Hepatocyte (in vitro differentiated cells): ENCODE measurements around the gene CEBPB. TPM values are rescaled to one million over a fixed set of nuclear protein-coding genes. Genes with fewer than 3 reads are reported as not detected.

Experiments
- DNase-seq: peaks from one replicate; pipeline ENCODE4 v3.0.0-alpha.2; 2016; ENCODE audit warnings: low spot score
- H2AFZ ChIP-seq: fragments of 200-600 bp; sonication (generic); 2 replicates; pipeline ENCODE4 v1.6.0; 2016; ENCODE audit warnings: antibody characterized with exemption, mild to moderate bottlenecking
- H3K27ac ChIP-seq: fragments of 200-600 bp; sonication (generic); 2 replicates; pipeline ENCODE4 v1.5.1; 2016; ENCODE audit warnings: mild to moderate bottlenecking
- H3K27me3 ChIP-seq: fragments of 200-600 bp; sonication (generic); 2 replicates; pipeline ENCODE4 v1.6.1; 2016
- H3K36me3 ChIP-seq: fragments of 200-600 bp; sonication (generic); replicated peaks from 2 replicates; pipeline ENCODE4 v1.5.1; 2016; ENCODE audit warnings: low read depth; ENCODE audit not compliant: insufficient read depth
- H3K4me1 ChIP-seq: fragments of 200-600 bp; sonication (generic); 2 replicates; pipeline ENCODE4 v1.5.1; 2016; ENCODE audit warnings: mild to moderate bottlenecking, moderate library complexity; ENCODE audit not compliant: insufficient read depth
- H3K4me2 ChIP-seq: fragments of 200-600 bp; sonication (generic); 2 replicates; pipeline ENCODE4 v1.6.0; 2016
- H3K4me3 ChIP-seq: fragments of 200-600 bp; sonication (generic); 2 replicates; pipeline ENCODE4 v1.5.1; 2016; ENCODE audit warnings: mild to moderate bottlenecking
- H3K79me2 ChIP-seq: fragments of 200-600 bp; sonication (generic); 2 replicates; pipeline ENCODE4 v1.6.0; 2017; ENCODE audit warnings: mild to moderate bottlenecking
- H3K9me2 ChIP-seq: fragments of 200-600 bp; sonication (generic); replicated peaks from 2 replicates; pipeline ENCODE4 v1.6.0; 2017; ENCODE audit warnings: mild to moderate bottlenecking; ENCODE audit not compliant: insufficient read depth
- H3K9me3 ChIP-seq: fragments of 200-600 bp; sonication (generic); 2 replicates; pipeline ENCODE4 v1.5.1; 2016; ENCODE audit warnings: low read depth, mild to moderate bottlenecking
- H4K20me1 ChIP-seq: fragments of 200-600 bp; sonication (generic); 2 replicates; pipeline ENCODE4 v1.6.0; 2016; ENCODE audit warnings: mild to moderate bottlenecking; ENCODE audit not compliant: insufficient read depth, poor library complexity, severe bottlenecking
- EZH2 ChIP-seq: fragments of 200-600 bp; sonication (generic); IDR thresholded peaks from 2 replicates; pipeline ENCODE4 v1.6.1; 2016; ENCODE audit warnings: antibody characterized with exemption, mild to moderate bottlenecking, borderline replicate concordance
- EZH2phosphoT487 ChIP-seq: fragments of 200-600 bp; sonication (generic); IDR thresholded peaks from one replicate; pipeline ENCODE4 v1.6.1; 2018; ENCODE audit warnings: antibody characterized with exemption, mild to moderate bottlenecking, low read depth, moderate library complexity; ENCODE audit not compliant: unreplicated experiment, severe bottlenecking
- WGBS: methylation state at CpG from one replicate; pipeline ENCODE4 v1.1.6; 2016; ENCODE audit warnings: low lambda C conversion rate; ENCODE audit errors: missing lambda C conversion rate; 5-methylcytosine and 5-hydroxymethylcytosine counted together
- polyA plus RNA-seq: library from polyadenylated mRNA; unstranded; fragments of >200 nt; fragmentation: Nextera tagmentation; extraction: Ambion mirVana; gene quantifications from 2 replicates; pipeline ENCODE4 v1.2.1, GENCODE V29; 2016
- total RNA-seq: library from RNA; depleted of rRNA; stranded (reverse); fragments of >200 nt; gene quantifications from 2 replicates; pipeline ENCODE4 v1.2.3, GENCODE V29; 2014
- TF ChIP-seq, protein P1 (sequence below): fragments of 200-600 bp; sonication (generic); IDR thresholded peaks from 2 replicates; pipeline ENCODE4 v1.5.1; 2016; ENCODE audit warnings: antibody characterized with exemption, mild to moderate bottlenecking; ENCODE audit not compliant: poor library complexity

Gene CEBPB
- total and polyA plus RNA-seq, 2 experiments from 2014 or later, result 58.9 to 159 TPM

DNA sequence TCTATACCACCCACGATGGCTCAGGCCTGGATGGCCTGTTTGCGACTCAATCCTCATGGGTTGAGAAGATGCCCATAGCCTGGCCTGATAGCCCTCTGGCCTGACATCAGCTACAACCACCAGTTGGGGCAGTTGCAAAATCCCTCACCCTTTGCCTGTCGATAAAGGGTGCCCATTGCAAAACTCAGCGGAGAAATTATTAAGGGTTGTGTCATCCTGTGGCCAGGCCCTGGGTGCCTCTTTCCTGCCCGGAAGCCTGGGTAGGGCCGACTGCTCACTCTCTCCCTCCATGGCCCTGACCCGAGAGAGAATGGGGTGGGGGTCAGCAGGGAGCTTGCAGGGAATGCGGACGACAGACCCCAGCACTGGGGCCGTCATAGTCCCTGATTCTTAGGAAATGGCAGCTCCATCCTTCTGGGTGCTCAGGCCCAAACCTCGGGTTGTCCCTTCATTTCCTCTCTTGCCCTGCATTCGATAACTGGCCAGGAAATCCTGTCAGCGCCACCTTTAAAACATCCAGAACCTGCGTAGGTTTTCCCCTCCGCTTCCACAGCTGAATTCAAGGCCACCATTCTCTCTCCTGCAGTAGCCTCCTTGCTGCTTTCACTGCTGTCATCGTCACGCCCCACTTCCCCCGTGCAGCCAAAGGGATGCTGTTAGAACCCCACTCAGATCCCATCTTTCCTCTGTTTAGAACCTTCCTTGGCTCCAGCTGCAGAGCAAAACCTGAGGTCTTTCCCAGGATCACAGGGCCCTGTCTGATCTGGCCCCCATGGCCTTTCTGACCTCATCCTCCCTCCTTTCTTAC lies 31.1 kb downstream of the CEBPB start:
- 86% methylated on average over 18 of the region's 18 CpGs for WGBS
- Histone ChIP-seq H3K27ac (no peak overlapping the region), H3K4me2 (no peak overlapping the region), H3K4me3 (no peak overlapping the region), H3K9me2 (no peaks in the 10 kb centered on the region), H3K9me3 (no peaks in the 10 kb centered on the region), H3K4me1 (peaks cover 8% of the 10 kb centered on the region), H2AFZ (no peak overlapping the region), H3K79me2 (no peaks in the 10 kb centered on the region), H3K27me3 (no peaks in the 10 kb centered on the region), H4K20me1 (no peaks in the 10 kb centered on the region), H3K36me3 (no peaks in the 10 kb centered on the region)
- DNase-seq, result no peak
- TF ChIP-seq, protein P1, sequence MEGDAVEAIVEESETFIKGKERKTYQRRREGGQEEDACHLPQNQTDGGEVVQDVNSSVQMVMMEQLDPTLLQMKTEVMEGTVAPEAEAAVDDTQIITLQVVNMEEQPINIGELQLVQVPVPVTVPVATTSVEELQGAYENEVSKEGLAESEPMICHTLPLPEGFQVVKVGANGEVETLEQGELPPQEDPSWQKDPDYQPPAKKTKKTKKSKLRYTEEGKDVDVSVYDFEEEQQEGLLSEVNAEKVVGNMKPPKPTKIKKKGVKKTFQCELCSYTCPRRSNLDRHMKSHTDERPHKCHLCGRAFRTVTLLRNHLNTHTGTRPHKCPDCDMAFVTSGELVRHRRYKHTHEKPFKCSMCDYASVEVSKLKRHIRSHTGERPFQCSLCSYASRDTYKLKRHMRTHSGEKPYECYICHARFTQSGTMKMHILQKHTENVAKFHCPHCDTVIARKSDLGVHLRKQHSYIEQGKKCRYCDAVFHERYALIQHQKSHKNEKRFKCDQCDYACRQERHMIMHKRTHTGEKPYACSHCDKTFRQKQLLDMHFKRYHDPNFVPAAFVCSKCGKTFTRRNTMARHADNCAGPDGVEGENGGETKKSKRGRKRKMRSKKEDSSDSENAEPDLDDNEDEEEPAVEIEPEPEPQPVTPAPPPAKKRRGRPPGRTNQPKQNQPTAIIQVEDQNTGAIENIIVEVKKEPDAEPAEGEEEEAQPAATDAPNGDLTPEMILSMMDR, result no peak
- TF ChIP-seq EZH2phosphoT487 (no peak), EZH2 (no peak)

DNA sequence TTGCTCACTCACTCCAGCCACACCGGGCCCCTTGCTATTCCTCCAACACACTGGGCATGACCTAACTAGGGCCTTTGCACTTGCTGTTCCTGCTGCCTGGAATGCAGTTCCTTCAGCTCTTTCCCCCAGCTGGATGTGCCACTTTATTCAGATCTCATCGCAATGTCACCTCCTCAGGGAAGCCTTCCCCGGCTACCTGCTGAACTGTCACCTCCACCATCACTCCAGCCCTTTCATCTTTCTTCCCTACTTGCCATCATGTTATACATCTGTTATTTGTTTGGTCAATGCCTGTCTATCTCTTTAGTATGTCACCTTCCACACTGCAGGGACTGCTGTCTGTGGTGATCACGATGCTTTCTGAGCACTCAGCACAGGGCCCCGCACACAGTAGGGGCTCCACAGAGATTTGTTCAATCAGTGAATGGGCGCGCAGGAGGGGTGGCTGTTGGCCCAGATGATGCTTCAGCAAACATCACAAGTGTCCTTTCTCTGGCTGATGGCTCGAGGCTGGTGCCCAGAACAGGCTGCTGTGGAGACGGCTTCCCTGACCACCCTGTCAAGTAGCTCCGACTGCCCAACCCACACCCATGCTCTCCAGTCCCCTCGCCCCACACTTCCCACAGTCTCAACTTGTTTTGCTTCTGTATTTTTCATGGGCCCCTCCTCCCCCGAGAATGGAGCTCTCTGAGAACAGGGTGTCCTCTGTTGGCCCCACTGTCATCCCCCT lies 31.8 kb downstream of the CEBPB start:
- Histone ChIP-seq H3K27ac (no peak overlapping the region), H3K9me3 (no peaks in the 10 kb centered on the region), H3K79me2 (no peaks in the 10 kb centered on the region), H3K27me3 (no peaks in the 10 kb centered on the region), H3K36me3 (no peaks in the 10 kb centered on the region), H3K9me2 (no peaks in the 10 kb centered on the region), H2AFZ (no peak overlapping the region), H3K4me3 (no peak overlapping the region), H3K4me1 (no peaks in the 10 kb centered on the region), H4K20me1 (no peaks in the 10 kb centered on the region), H3K4me2 (no peak overlapping the region)
- DNase-seq, result no peak
- TF ChIP-seq, protein P1, result no peak
- TF ChIP-seq EZH2phosphoT487 (no peak), EZH2 (no peak)
- 92% methylated on average over 12 of the region's 12 CpGs for WGBS

DNA sequence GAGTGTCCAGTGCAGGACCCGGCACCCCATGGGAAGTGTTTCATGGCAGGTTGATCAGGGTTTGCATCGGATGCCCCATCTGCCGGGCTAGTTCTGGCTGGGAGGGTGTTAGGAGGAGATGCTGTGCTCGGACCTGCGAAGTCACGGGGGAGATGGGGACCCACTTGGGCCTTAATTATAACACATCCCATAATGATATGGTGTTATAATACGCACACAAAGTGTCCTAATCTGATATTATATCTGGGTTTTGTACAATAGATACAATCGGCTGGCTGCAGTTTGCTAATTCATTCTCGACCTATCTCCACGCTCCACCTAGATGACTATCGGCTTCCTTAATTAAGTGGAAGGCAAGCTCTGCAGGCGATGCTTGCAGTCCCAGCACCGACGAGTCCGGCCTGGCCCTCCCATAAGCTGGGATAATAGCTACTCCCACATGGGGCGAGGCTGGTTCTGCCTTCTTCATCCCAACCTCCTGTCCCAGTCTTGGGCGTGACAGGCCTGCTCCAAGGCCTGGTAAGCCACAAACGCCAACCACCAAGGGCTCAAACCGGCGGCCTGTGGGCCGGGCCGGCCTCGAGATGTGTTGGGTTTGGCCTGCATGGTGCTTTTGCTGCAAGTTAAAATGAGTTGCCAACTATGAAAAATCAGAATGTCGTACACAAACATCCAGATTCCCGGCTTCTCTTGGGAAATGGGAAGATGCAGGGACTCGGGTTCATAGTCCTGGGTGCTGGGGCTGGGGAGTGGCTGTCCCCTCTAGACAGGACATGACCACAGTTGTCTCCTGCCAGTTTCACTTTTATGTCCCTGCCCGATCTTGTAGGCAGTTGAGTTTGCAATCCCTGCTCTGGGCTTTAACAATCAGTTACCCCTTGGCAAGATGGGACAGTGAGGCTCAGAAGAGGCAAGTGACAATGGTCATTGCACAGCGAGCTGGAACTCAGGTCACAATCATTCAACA lies 32.7 kb downstream of the CEBPB start:
- no peak for DNase-seq
- H3K79me2 ChIP-seq, result no peaks in the 10 kb centered on the region
- H3K27me3 ChIP-seq, result no peaks in the 10 kb centered on the region
- H4K20me1 ChIP-seq, result no peaks in the 10 kb centered on the region
- no peaks in the 10 kb centered on the region for H3K4me1 ChIP-seq
- H3K9me2 ChIP-seq, result no peaks in the 10 kb centered on the region
- H3K36me3 ChIP-seq, result no peaks in the 10 kb centered on the region
- H3K27ac ChIP-seq, result no peak overlapping the region
- H2AFZ ChIP-seq, result no peak overlapping the region
- WGBS, result 95% methylated on average over 28 of the region's 28 CpGs
- H3K4me3 ChIP-seq, result no peak overlapping the region
- no peaks in the 10 kb centered on the region for H3K9me3 ChIP-seq
- TF ChIP-seq EZH2phosphoT487, result no peak
- TF ChIP-seq, protein P1, result no peak
- TF ChIP-seq EZH2, result no peak
- no peak overlapping the region for H3K4me2 ChIP-seq
